Measurements from ENCODE around the gene CBLN1.

Gene CBLN1

GRCh38 chr16:49281480-49281842, at the start of gene CBLN1:
Gene CBLN1 (minus strand): TSS chr16:49281838. CDS start chr16:49281465, 373 bp downstream.
- no peak for DNase-seq

GRCh38 chr16:49330562-49331201, 49.0 kb upstream of the CBLN1 start:
- DNase-seq: no peak

- DNase-seq: no peak
Observed at GRCh38 chr16:49328325-49328724, 46.7 kb upstream of the CBLN1 start.

- no peak for DNase-seq
Observed at GRCh38 chr16:49327466-49327865, 45.8 kb upstream of the CBLN1 start.

GRCh38 chr16:49324703-49325102, 43.1 kb upstream of the CBLN1 start:
- DNase-seq: no peak

- DNase-seq: no peak
Observed at GRCh38 chr16:49315602-49316001, 34.0 kb upstream of the CBLN1 start.

GRCh38 chr16:49312389-49312985, 30.8 kb upstream of the CBLN1 start:
- DNase-seq: no peak

GRCh38 chr16:49311823-49312222, 30.2 kb upstream of the CBLN1 start:
- no peak for DNase-seq

- no peak for DNase-seq
Observed at GRCh38 chr16:49307176-49307575, 25.5 kb upstream of the CBLN1 start.

- no peak for DNase-seq
Observed at GRCh38 chr16:49305406-49305805, 23.8 kb upstream of the CBLN1 start.

- DNase-seq: no peak
Observed at GRCh38 chr16:49292413-49292812, 10.8 kb upstream of the CBLN1 start.

- DNase-seq: no peak
Observed at GRCh38 chr16:49287572-49287971, 5.9 kb upstream of the CBLN1 start.

GRCh38 chr16:49284962-49285361, 3.3 kb upstream of the CBLN1 start:
- DNase-seq: no peak

GRCh38 chr16:49283376-49284049, 1.9 kb upstream of the CBLN1 start:
- DNase-seq: no peak

- no peak for DNase-seq
Observed at GRCh38 chr16:49282690-49283375, 1.2 kb upstream of the CBLN1 start.

GRCh38 chr16:49281843-49282642, 405 bp upstream of the CBLN1 start:
- peak; percentile 86 for DNase-seq

- DNase-seq: no peak
Observed at GRCh38 chr16:49280841-49281371, 732 bp downstream of the CBLN1 start.

GRCh38 chr16:49280105-49280741, 1.4 kb downstream of the CBLN1 start:
- no peak for DNase-seq

- no peak for DNase-seq
Observed at GRCh38 chr16:49278944-49279725, 2.5 kb downstream of the CBLN1 start.

GRCh38 chr16:49278567-49278827, 3.1 kb downstream of the CBLN1 start:
- no peak for DNase-seq

GRCh38 chr16:49277766-49278566, 3.7 kb downstream of the CBLN1 start:
- no peak for DNase-seq

Measured in left hindlimb (tissue), 1 donor.